Neural crest cell (in vitro differentiated cells): ENCODE data around the gene DIDO1. TPM values are rescaled to one million over a fixed set of nuclear protein-coding genes. Genes with fewer than 3 reads are reported as not detected.

Experiments used
- DNase-seq: peaks from one replicate; pipeline ENCODE4 v3.0.0; 2021; ENCODE audit warnings: low read depth, mixed read lengths, low spot score
- H3K27ac Mint-ChIP-seq: one replicate; pipeline ENCODE4 v1.8.0; 2021; ENCODE audit warnings: mild to moderate bottlenecking, mixed read lengths; ENCODE audit not compliant: unreplicated experiment
- H3K27me3 Mint-ChIP-seq: 2 replicates; pipeline ENCODE4 v1.8.0; 2021; ENCODE audit warnings: low read depth, mild to moderate bottlenecking, mixed read lengths
- H3K36me3 Mint-ChIP-seq: 2 replicates; pipeline ENCODE4 v1.8.0; 2021; ENCODE audit warnings: low read depth, mild to moderate bottlenecking, mixed read lengths
- H3K4me1 Mint-ChIP-seq: 2 replicates; pipeline ENCODE4 v1.8.0; 2021; ENCODE audit warnings: mixed read lengths
- H3K4me3 Mint-ChIP-seq: one replicate; pipeline ENCODE4 v1.8.0; 2021; ENCODE audit warnings: mild to moderate bottlenecking, mixed read lengths
- H3K9me3 Mint-ChIP-seq: 2 replicates; pipeline ENCODE4 v1.8.0; 2021; ENCODE audit warnings: mixed read lengths
- CTCF ChIP-seq: fragments of 200-600 bp; sonication (generic); conservative IDR thresholded peaks from 2 replicates; pipeline ENCODE4 v1.5.0; 2021; ENCODE audit warnings: antibody characterized with exemption, mild to moderate bottlenecking
- total RNA-seq: library from RNA; stranded (reverse); gene quantifications from 2 replicates; pipeline ENCODE4 v1.2.1, GENCODE V29; 2021

The DIDO1 gene
- total RNA-seq, 1 donor from 2014 or later, result 72.0 TPM

- DNase-seq, result no peak
- H3K27me3 Mint-ChIP-seq, result peaks cover 18% of the 10 kb centered on the region
- no peak overlapping the region for H3K27ac Mint-ChIP-seq
- peaks cover 14% of the 10 kb centered on the region for H3K4me1 Mint-ChIP-seq
- no peak overlapping the region for H3K4me3 Mint-ChIP-seq
- no peak for TF ChIP-seq CTCF
- no peaks in the 10 kb centered on the region for H3K36me3 Mint-ChIP-seq
- H3K9me3 Mint-ChIP-seq, result no peaks in the 10 kb centered on the region
Measured at GRCh38 chr20:62967628-62968351, 41.5 kb upstream of the DIDO1 start.

GRCh38 chr20:62967149-62967501, 40.8 kb upstream of the DIDO1 start:
- peaks cover 12% of the 10 kb centered on the region for H3K27me3 Mint-ChIP-seq
- no peak overlapping the region for H3K4me3 Mint-ChIP-seq
- H3K4me1 Mint-ChIP-seq, result peaks cover 9% of the 10 kb centered on the region

GRCh38 chr20:62966212-62967148, 40.2 kb upstream of the DIDO1 start:
- no peak overlapping the region for H3K27ac Mint-ChIP-seq
- H3K36me3 Mint-ChIP-seq, result no peaks in the 10 kb centered on the region
- H3K4me1 Mint-ChIP-seq, result peaks cover 2% of the 10 kb centered on the region
- TF ChIP-seq CTCF, result no peak
- no peak for DNase-seq
- H3K27me3 Mint-ChIP-seq, result peaks cover 5% of the 10 kb centered on the region
- no peak overlapping the region for H3K4me3 Mint-ChIP-seq
- H3K9me3 Mint-ChIP-seq, result no peaks in the 10 kb centered on the region

More at GRCh38 chr20:62967149-62967501, 40.8 kb upstream of the DIDO1 start:
- Mint-ChIP-seq H3K27ac (no peak overlapping the region), H3K9me3 (no peaks in the 10 kb centered on the region), H3K36me3 (no peaks in the 10 kb centered on the region)
- DNase-seq, result no peak
- TF ChIP-seq CTCF, result no peak

GRCh38 chr20:62965363-62965771, 39.1 kb upstream of the DIDO1 start:
- no peak for TF ChIP-seq CTCF

GRCh38 chr20:62964700-62965099, 38.4 kb upstream of the DIDO1 start:
- H3K27me3 Mint-ChIP-seq, result no peaks in the 10 kb centered on the region
- H3K36me3 Mint-ChIP-seq, result no peaks in the 10 kb centered on the region
- DNase-seq, result no peak
- H3K27ac Mint-ChIP-seq, result no peak overlapping the region
- no peaks in the 10 kb centered on the region for H3K4me1 Mint-ChIP-seq
- no peak for TF ChIP-seq CTCF
- no peak overlapping the region for H3K4me3 Mint-ChIP-seq
- H3K9me3 Mint-ChIP-seq, result no peaks in the 10 kb centered on the region

More at GRCh38 chr20:62965363-62965771, 39.1 kb upstream of the DIDO1 start:
- Mint-ChIP-seq H3K9me3 (no peaks in the 10 kb centered on the region), H3K27ac (no peak overlapping the region), H3K36me3 (no peaks in the 10 kb centered on the region), H3K27me3 (peaks cover 2% of the 10 kb centered on the region), H3K4me1 (no peaks in the 10 kb centered on the region), H3K4me3 (no peak overlapping the region)
- DNase-seq, result no peak
